HepG2 (cell line): ENCODE data around the gene FBXW8. TPM values are rescaled to one million over a fixed set of nuclear protein-coding genes. Genes with fewer than 3 reads are reported as not detected.
A peak's percentile ranks its signal among the peaks of the same experiment; 100 is the strongest.

Experiments used
- ARID5B ChIP-seq: IDR thresholded peaks from 2 replicates; pipeline ENCODE4 v1.4.0; 2020; ENCODE audit warnings: mild to moderate bottlenecking, missing genetic modification reagents
- HNF4A ChIP-seq: sonication (generic); formaldehyde crosslinking; IDR thresholded peaks from 2 replicates; pipeline ENCODE4 v1.4.0; 2020; ENCODE audit warnings: missing genetic modification reagents
- MAX ChIP-seq: IDR thresholded peaks from 2 replicates; pipeline ENCODE4 v1.6.1; 2012; ENCODE audit warnings: inconsistent platforms
- MIER2 ChIP-seq: IDR thresholded peaks from 2 replicates; pipeline ENCODE4 v1.6.1; 2016; ENCODE audit warnings: missing biosample characterization, missing genetic modification reagents
- POLR2G ChIP-seq: fragments of 200-400 bp; formaldehyde crosslinking; IDR thresholded peaks from 2 replicates; pipeline ENCODE4 v1.6.1; 2018; ENCODE audit warnings: mild to moderate bottlenecking, low read depth, low read length, moderate library complexity
- SALL1 ChIP-seq: sonication (generic); formaldehyde crosslinking; IDR thresholded peaks from 2 replicates; pipeline ENCODE4 v1.8.0; 2022; ENCODE audit warnings: mild to moderate bottlenecking, missing genetic modification reagents
- STAT6 ChIP-seq: sonication (generic); formaldehyde crosslinking; IDR thresholded peaks from 2 replicates; pipeline ENCODE4 v1.4.0; 2020; ENCODE audit warnings: missing genetic modification reagents, mild to moderate bottlenecking, borderline replicate concordance
- ZBTB20 ChIP-seq: sonication (generic); formaldehyde crosslinking; IDR thresholded peaks from 2 replicates; pipeline ENCODE4 v1.8.1; 2023; ENCODE audit warnings: missing genetic modification reagents, low read depth, mild to moderate bottlenecking, borderline replicate concordance
- ZKSCAN1 ChIP-seq: fragments of 150-350 bp; IDR thresholded peaks from 2 replicates; pipeline ENCODE4 v1.6.1; 2014; ENCODE audit warnings: low read length
- ZNF138 ChIP-seq: sonication (generic); formaldehyde crosslinking; IDR thresholded peaks from 2 replicates; pipeline ENCODE4 v1.5.0; 2020; ENCODE audit warnings: mild to moderate bottlenecking, low read depth, missing genetic modification reagents
- ZNF317 ChIP-seq: sonication (generic); formaldehyde crosslinking; IDR thresholded peaks from 2 replicates; pipeline ENCODE4 v1.5.0; 2020; ENCODE audit warnings: mild to moderate bottlenecking, missing genetic modification reagents
- ZNF598 ChIP-seq: sonication (generic); formaldehyde crosslinking; IDR thresholded peaks from 2 replicates; pipeline ENCODE4 v1.5.1; 2020; ENCODE audit warnings: mild to moderate bottlenecking, missing genetic modification reagents, borderline replicate concordance
- ZNF644 ChIP-seq: IDR thresholded peaks from 2 replicates; pipeline ENCODE4 v1.6.1; 2016; ENCODE audit warnings: low read depth
- ZNF770 ChIP-seq: sonication (generic); formaldehyde crosslinking; IDR thresholded peaks from 2 replicates; pipeline ENCODE4 v1.5.0; 2020; ENCODE audit warnings: mild to moderate bottlenecking, missing genetic modification reagents
- polyA plus RNA-seq, 8 experiments: library from polyadenylated mRNA; depleted of rRNA in 3 of 8; stranded (reverse) in 7 of 8; unstranded in 1 of 8; fragments of >200 nt; fragmentation: Illumina TruSeq in 4 of 8; extraction: Trizol in 4 of 8; gene quantifications; 2 replicates each; pipeline versions ENCODE4 v1.2.1 to v1.2.3, GENCODE V29; 2011 to 2016; ENCODE audit warnings: low read depth in 4 of 8, missing spikeins in 1 of 8, mixed read lengths in 1 of 8; ENCODE audit not compliant: insufficient read depth in 1 of 8
- total RNA-seq, 5 experiments: library from RNA; depleted of rRNA; stranded (reverse); fragments of >200 nt; fragmentation: Illumina TruSeq; extraction: Trizol; gene quantifications; 2 replicates each; pipeline ENCODE4 v1.2.3, GENCODE V29; 2016; ENCODE audit warnings: low read depth in 1 of 5
- TF ChIP-seq, protein P1 (sequence below): sonication (generic); formaldehyde crosslinking; conservative IDR thresholded peaks from 2 replicates; pipeline ENCODE4 v1.8.0; 2022; ENCODE audit warnings: missing genetic modification reagents

The FBXW8 gene
- total and polyA plus RNA-seq, 2 of the 13 experiments (the other 11 are each of a cell fraction or from before 2014, with no cell fraction given): 5.1 to 5.9 TPM

DNA sequence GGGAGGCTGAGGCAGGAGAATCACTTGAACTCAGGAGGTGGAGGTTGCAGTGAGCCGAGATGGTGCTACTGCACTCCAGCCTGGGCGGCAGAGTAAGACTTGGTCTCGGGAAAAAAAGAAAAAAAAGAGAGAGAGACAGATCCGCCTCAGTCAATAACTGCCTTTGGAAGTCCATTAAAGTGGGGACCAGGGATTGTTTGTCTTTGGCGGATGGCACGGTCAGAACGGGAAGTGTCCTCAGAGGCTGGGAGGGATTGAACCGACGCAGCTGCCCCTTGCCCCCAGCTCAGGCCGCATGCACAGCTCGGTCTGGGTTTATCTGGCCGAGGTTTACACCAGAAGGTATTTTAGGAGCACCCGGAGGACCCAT, 134.0 kb downstream of the FBXW8 start (continued):
- TF ChIP-seq ZNF317 (CRISPR knock-in tag) (no peak), HNF4A (CRISPR knock-in tag) (peak; percentile 41), ZKSCAN1 (no peak), ZNF598 (CRISPR knock-in tag) (no peak), ZNF770 (CRISPR knock-in tag) (peak; percentile 85), ZNF644 (no peak), ARID5B (CRISPR knock-in tag) (peak; percentile 44), STAT6 (CRISPR knock-in tag) (0 out of 2 replicates have a peak, but pooled peaks have one; percentile 5), MIER2 (CRISPR knock-in tag) (peak; percentile 18; the same call in 1 of the 2 replicates), ZNF138 (CRISPR knock-in tag) (no peak), MAX (peak; percentile 39; the same call in 1 of the 2 replicates), POLR2G (peak; percentile 50; the same call in 1 of the 2 replicates), ZBTB20 (CRISPR knock-in tag) (no peak), SALL1 (CRISPR knock-in tag) (peak; percentile 33; the same call in 1 of the 2 replicates)
- TF ChIP-seq, protein P1, sequence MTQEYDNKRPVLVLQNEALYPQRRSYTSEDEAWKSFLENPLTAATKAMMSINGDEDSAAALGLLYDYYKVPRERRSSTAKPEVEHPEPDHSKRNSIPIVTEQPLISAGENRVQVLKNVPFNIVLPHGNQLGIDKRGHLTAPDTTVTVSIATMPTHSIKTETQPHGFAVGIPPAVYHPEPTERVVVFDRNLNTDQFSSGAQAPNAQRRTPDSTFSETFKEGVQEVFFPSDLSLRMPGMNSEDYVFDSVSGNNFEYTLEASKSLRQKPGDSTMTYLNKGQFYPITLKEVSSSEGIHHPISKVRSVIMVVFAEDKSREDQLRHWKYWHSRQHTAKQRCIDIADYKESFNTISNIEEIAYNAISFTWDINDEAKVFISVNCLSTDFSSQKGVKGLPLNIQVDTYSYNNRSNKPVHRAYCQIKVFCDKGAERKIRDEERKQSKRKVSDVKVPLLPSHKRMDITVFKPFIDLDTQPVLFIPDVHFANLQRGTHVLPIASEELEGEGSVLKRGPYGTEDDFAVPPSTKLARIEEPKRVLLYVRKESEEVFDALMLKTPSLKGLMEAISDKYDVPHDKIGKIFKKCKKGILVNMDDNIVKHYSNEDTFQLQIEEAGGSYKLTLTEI (CRISPR knock-in tag): no peak
